ENCODE data around the gene PTGES3. TPM values are rescaled to one million over a fixed set of nuclear protein-coding genes. Genes with fewer than 3 reads are reported as not detected.
A peak's percentile ranks its signal among the peaks of the same experiment; 100 is the strongest.
"Not testable (repeated sequence)": the region's sequence is repeated elsewhere in the genome, so short reads cannot be mapped to it uniquely, and the experiment has no call there.

PTGES3 gene
- 100 to 1,000 TPM; 284 to 386 TPM for total RNA-seq

- POLR2A ChIA-PET = interaction anchor here (0.5 to 3.0 kb wide), 15 partner anchors 8 to 742 kb away, joined by 3 to 37 read pairs (median 4); partner anchors contain the start of genes NAB2, NACA, NEMP1 and STAT6
- no peaks in the 10 kb centered on the region for H3K9me3 Mint-ChIP-seq (ENCODE audit: low read depth)
- peak within 1 kb of the TSS; percentile 100 for H3K27ac Mint-ChIP-seq
- peak; percentile 99 for DNase-seq
- H3K4me1 Mint-ChIP-seq = peaks cover 11% of the 10 kb centered on the region
- intact Hi-C loops (cut with DNase I, micrococcal nuclease) = loop anchor here (1.0 to 5.0 kb wide), 18 partner anchors 37 to 871 kb away; partner anchors contain the start of genes NACA (in 2 of the 2), CNPY2 (in 1 of the 2), MYL6B (in 1 of the 2) and NEMP1 (in 1 of the 2)
- CTCF ChIA-PET = interaction anchor here (0.5 to 1.8 kb wide), 11 partner anchors 20 to 742 kb away, joined by 3 to 8 read pairs (median 3); partner anchors contain the start of gene PAN2
- no peaks in the 10 kb centered on the region for H3K27me3 Mint-ChIP-seq
- H3K36me3 Mint-ChIP-seq (ENCODE audit: low read depth) = peaks cover 40% of the 10 kb centered on the region
- H3K4me3 Mint-ChIP-seq = peak within 1 kb of the TSS; percentile 99
- peak; percentile 85 for ATAC-seq
These were observed at the start of gene PTGES3 for GRCh38 chr12:56688129-56688845. Gene PTGES3 (minus strand): TSS chr12:56688284. CDS start chr12:56687999, 285 bp downstream.

GRCh38 chr12:56728139-56728861 is 40.2 kb upstream of the PTGES3 start:
- Mint-ChIP-seq H3K36me3 (ENCODE audit: low read depth) (peaks cover 59% of the 10 kb centered on the region), H3K4me3 (no peak overlapping the region), H3K27ac (no peak overlapping the region), H3K27me3 (no peaks in the 10 kb centered on the region), H3K4me1 (peaks cover 12% of the 10 kb centered on the region), H3K9me3 (ENCODE audit: low read depth) (no peaks in the 10 kb centered on the region)
- ChIA-PET POLR2A (interaction anchor here (0.6 kb wide), 1 partner anchor 18 kb away, joined by 4 read pairs; no protein-coding TSS in a partner anchor), CTCF (no interaction called here)
- DNase-seq (no peak), ATAC-seq (no peak)
- intact Hi-C loops (cut with DNase I, micrococcal nuclease) = loop anchor here in 1 of 2 experiments (10.0 kb wide), 1 partner anchor 393 kb away; the partner anchor contains the start of genes IL23A and PAN2

GRCh38 chr12:56726196-56726675 is 38.2 kb upstream of the PTGES3 start:
- peak overlapping the region; percentile 97 for H3K4me3 Mint-ChIP-seq
- intact Hi-C loops (cut with DNase I, micrococcal nuclease) = loop anchor here in 1 of 2 experiments (10.0 kb wide), 1 partner anchor 391 kb away; the partner anchor contains the start of genes IL23A and PAN2
- H3K4me1 Mint-ChIP-seq = peaks cover 33% of the 10 kb centered on the region
- H3K27me3 Mint-ChIP-seq; ATAC-seq; DNase-seq; H3K9me3 Mint-ChIP-seq (ENCODE audit: low read depth): not testable (repeated sequence)
- CTCF ChIA-PET = interaction anchor here (0.6 to 2.4 kb wide), 11 partner anchors 15 to 736 kb away, joined by 3 to 16 read pairs (median 3); partner anchors contain the start of gene ATP5F1B
- POLR2A ChIA-PET = interaction anchor here (0.6 to 2.4 kb wide), 4 partner anchors 10 to 88 kb away, joined by 3 to 37 read pairs (median 18); partner anchors contain the start of gene PTGES3
- H3K36me3 Mint-ChIP-seq (ENCODE audit: low read depth) = peaks cover 65% of the 10 kb centered on the region
- H3K27ac Mint-ChIP-seq = peak overlapping the region; percentile 99

GRCh38 chr12:56725723-56726102 is 37.6 kb upstream of the PTGES3 start:
- peak overlapping the region; percentile 99 for H3K27ac Mint-ChIP-seq
- ChIA-PET CTCF (interaction anchor here (0.6 to 2.4 kb wide), 13 partner anchors 11 to 353 kb away, joined by 3 to 16 read pairs (median 3); partner anchors contain the start of gene ATP5F1B), POLR2A (interaction anchor here (0.5 to 2.4 kb wide), 20 partner anchors 9 to 459 kb away, joined by 3 to 37 read pairs (median 4); partner anchors contain the start of genes ATP5F1B, NEMP1 and PTGES3)

GRCh38 chr12:56724972-56725722 is 37.1 kb upstream of the PTGES3 start, which contains the start of gene NACA:
Gene NACA (minus strand): TSS chr12:56725299. CDS start chr12:56724521, 778 bp downstream.
- Mint-ChIP-seq H3K36me3 (ENCODE audit: low read depth) (peaks cover 71% of the 10 kb centered on the region), H3K27me3 (no peaks in the 10 kb centered on the region), H3K4me3 (peak within 1 kb of the TSS; percentile 97), H3K4me1 (peaks cover 44% of the 10 kb centered on the region), H3K9me3 (ENCODE audit: low read depth) (no peaks in the 10 kb centered on the region), H3K27ac (peak within 1 kb of the TSS; percentile 99)
- DNase-seq = peak; percentile 99
- peak; percentile 96 for ATAC-seq
- ChIA-PET POLR2A (interaction anchor here (0.5 to 2.4 kb wide), 21 partner anchors 8 to 994 kb away, joined by 3 to 37 read pairs (median 4); partner anchors contain the start of genes ATP5F1B, NEMP1 and PTGES3), CTCF (interaction anchor here (0.6 to 2.4 kb wide), 12 partner anchors 10 to 354 kb away, joined by 3 to 16 read pairs (median 4); partner anchors contain the start of gene ATP5F1B)
- intact Hi-C loops (cut with DNase I, micrococcal nuclease) = loop anchor here (1.0 to 10.0 kb wide), 14 partner anchors 27 to 896 kb away; partner anchors contain the start of genes PRIM1 (in 2 of the 2), PTGES3 (in 2 of the 2), BAZ2A (in 1 of the 2) and DNAJC14 (in 1 of the 2)

More at GRCh38 chr12:56725723-56726102, 37.6 kb upstream of the PTGES3 start:
- Mint-ChIP-seq H3K9me3 (ENCODE audit: low read depth) (no peaks in the 10 kb centered on the region), H3K36me3 (ENCODE audit: low read depth) (peaks cover 65% of the 10 kb centered on the region), H3K27me3 (no peaks in the 10 kb centered on the region), H3K4me1 (peaks cover 38% of the 10 kb centered on the region), H3K4me3 (peak overlapping the region; percentile 97)
- intact Hi-C loops (cut with DNase I, micrococcal nuclease) = loop anchor here (1.0 to 10.0 kb wide), 14 partner anchors 27 to 896 kb away; partner anchors contain the start of genes PRIM1 (in 2 of the 2), PTGES3 (in 2 of the 2), BAZ2A (in 1 of the 2) and DNAJC14 (in 1 of the 2)
- DNase-seq (no peak), ATAC-seq (no peak)

GRCh38 chr12:56724701-56724971 is 36.6 kb upstream of the PTGES3 start:
- ATAC-seq = no peak
- H3K9me3 Mint-ChIP-seq (ENCODE audit: low read depth) = no peaks in the 10 kb centered on the region
- H3K27ac Mint-ChIP-seq = peak overlapping the region; percentile 99
- CTCF ChIA-PET = interaction anchor here (0.6 to 1.5 kb wide), 2 partner anchors 21 to 354 kb away, joined by 3 read pairs; no protein-coding TSS in a partner anchor
- intact Hi-C loops (cut with DNase I, micrococcal nuclease) = loop anchor here (2.0 to 10.0 kb wide), 3 partner anchors 78 to 390 kb away; partner anchors contain the start of genes IL23A (in 1 of the 2) and PAN2 (in 1 of the 2)
- peaks cover 73% of the 10 kb centered on the region for H3K36me3 Mint-ChIP-seq (ENCODE audit: low read depth)
- H3K27me3 Mint-ChIP-seq = no peaks in the 10 kb centered on the region
- peak overlapping the region; percentile 97 for H3K4me3 Mint-ChIP-seq
- H3K4me1 Mint-ChIP-seq = peaks cover 49% of the 10 kb centered on the region
- DNase-seq = no peak
- POLR2A ChIA-PET = interaction anchor here (0.7 to 1.1 kb wide), 3 partner anchors 27 to 78 kb away, joined by 3 to 5 read pairs (median 4); no protein-coding TSS in a partner anchor

GRCh38 chr12:56723889-56724700 is 36.0 kb upstream of the PTGES3 start:
- POLR2A ChIA-PET = interaction anchor here (0.6 to 2.6 kb wide), 3 partner anchors 27 to 35 kb away, joined by 3 to 16 read pairs (median 3); partner anchors contain the start of gene PTGES3
- H3K4me3 Mint-ChIP-seq = peak overlapping the region; percentile 97

GRCh38 chr12:56723352-56723751 is 35.3 kb upstream of the PTGES3 start:
- ATAC-seq (no peak), DNase-seq (no peak)
- Mint-ChIP-seq H3K36me3 (ENCODE audit: low read depth) (peaks cover 81% of the 10 kb centered on the region), H3K4me3 (peak overlapping the region; percentile 97), H3K9me3 (ENCODE audit: low read depth) (no peaks in the 10 kb centered on the region), H3K4me1 (peaks cover 60% of the 10 kb centered on the region), H3K27ac (peak overlapping the region; percentile 99), H3K27me3 (no peaks in the 10 kb centered on the region)
- POLR2A ChIA-PET = interaction anchor here (0.7 to 2.6 kb wide), 2 partner anchors 28 to 35 kb away, joined by 3 to 16 read pairs; partner anchors contain the start of gene PTGES3
- CTCF ChIA-PET = interaction anchor here (1.3 kb wide), 1 partner anchor 14 kb away, joined by 6 read pairs; no protein-coding TSS in a partner anchor
- intact Hi-C loops (cut with DNase I, micrococcal nuclease) = loop anchor here in 1 of 2 experiments (10.0 kb wide), 1 partner anchor 389 kb away; the partner anchor contains the start of genes IL23A and PAN2

More at GRCh38 chr12:56723889-56724700, 36.0 kb upstream of the PTGES3 start:
- intact Hi-C loops (cut with DNase I, micrococcal nuclease) = loop anchor here (2.0 to 10.0 kb wide), 3 partner anchors 77 to 389 kb away; partner anchors contain the start of genes IL23A (in 1 of the 2) and PAN2 (in 1 of the 2)
- peaks cover 75% of the 10 kb centered on the region for H3K36me3 Mint-ChIP-seq (ENCODE audit: low read depth)
- peak overlapping the region; percentile 99 for H3K27ac Mint-ChIP-seq
- H3K4me1 Mint-ChIP-seq = peaks cover 54% of the 10 kb centered on the region
- no peaks in the 10 kb centered on the region for H3K9me3 Mint-ChIP-seq (ENCODE audit: low read depth)
- no peak for ATAC-seq
- H3K27me3 Mint-ChIP-seq = no peaks in the 10 kb centered on the region
- peak; percentile 33 for DNase-seq
- CTCF ChIA-PET = interaction anchor here (0.6 to 1.3 kb wide), 2 partner anchors 15 to 620 kb away, joined by 3 to 6 read pairs; partner anchors contain the start of gene PA2G4

- Mint-ChIP-seq H3K27me3 (no peaks in the 10 kb centered on the region), H3K9me3 (ENCODE audit: low read depth) (no peaks in the 10 kb centered on the region), H3K4me3 (peak overlapping the region; percentile 97), H3K36me3 (ENCODE audit: low read depth) (peaks cover 81% of the 10 kb centered on the region), H3K4me1 (peaks cover 60% of the 10 kb centered on the region), H3K27ac (peak overlapping the region; percentile 85)
- ATAC-seq (no peak), DNase-seq (no peak)
- intact Hi-C loops (cut with DNase I, micrococcal nuclease) = loop anchor here in 1 of 2 experiments (10.0 kb wide), 1 partner anchor 388 kb away; the partner anchor contains the start of genes IL23A and PAN2
- CTCF ChIA-PET = interaction anchor here (1.1 kb wide), 1 partner anchor 20 kb away, joined by 3 read pairs; no protein-coding TSS in a partner anchor
- POLR2A ChIA-PET = interaction anchor here (1.0 to 2.6 kb wide), 2 partner anchors 34 to 39 kb away, joined by 4 to 16 read pairs; partner anchors contain the start of gene PTGES3
These were observed 34.7 kb upstream of the PTGES3 start for GRCh38 chr12:56722832-56723231.
